IPS-NIHi11 (cell line): ENCODE measurements around the gene TNS1.
"Not testable (repeated sequence)": the region's sequence is repeated elsewhere in the genome, so short reads cannot be mapped to it uniquely, and the experiment has no call there.

Experiments used
- DNase-seq: peaks from one replicate; pipeline ENCODE4 v3.0.0; 2012; ENCODE audit warnings: mixed read lengths, low spot score

The TNS1 gene

DNA sequence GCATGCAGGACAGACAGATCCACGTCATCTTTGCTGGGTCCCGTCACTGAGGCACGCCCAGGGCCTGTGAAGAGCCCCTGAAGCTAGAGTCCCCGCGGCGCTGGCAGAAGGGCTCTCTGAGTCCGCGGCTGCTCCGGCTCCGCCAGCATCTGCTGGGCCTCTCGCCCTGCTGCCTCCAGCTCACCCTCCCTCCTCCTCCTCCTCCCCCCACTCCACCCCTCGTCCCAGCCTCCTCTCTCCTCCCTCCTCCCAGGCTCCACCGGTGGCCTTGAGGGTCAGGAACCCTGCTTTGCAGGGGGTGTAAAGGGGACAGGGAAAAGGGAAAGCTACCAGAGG lies at the start of gene TNS1:
Gene TNS1 (minus strand): TSS at position 151 of the 336 bp plus-strand sequence. CDS start 123 bp downstream, at position 28.
- no peak for DNase-seq

DNA sequence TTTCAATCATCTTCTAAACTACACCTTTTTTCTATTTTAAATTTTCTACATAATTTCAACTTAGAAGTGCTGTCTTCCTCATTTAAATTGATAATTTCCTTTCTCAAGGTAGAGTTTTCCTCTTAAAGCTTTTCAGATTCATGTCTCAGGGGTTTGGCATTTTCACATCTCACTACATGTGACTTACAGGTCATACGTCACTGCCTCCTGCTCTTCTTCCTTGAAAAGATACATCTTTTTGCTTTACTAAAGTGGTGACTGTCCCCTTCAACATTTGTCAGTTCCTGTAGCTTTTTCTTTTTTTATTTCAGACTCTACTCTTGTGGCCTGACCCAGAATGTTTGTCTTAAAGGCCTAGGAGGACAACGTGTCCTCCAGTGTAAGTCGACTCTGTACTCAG lies 49.1 kb upstream of the TNS1 start:
- DNase-seq, result no peak

DNA sequence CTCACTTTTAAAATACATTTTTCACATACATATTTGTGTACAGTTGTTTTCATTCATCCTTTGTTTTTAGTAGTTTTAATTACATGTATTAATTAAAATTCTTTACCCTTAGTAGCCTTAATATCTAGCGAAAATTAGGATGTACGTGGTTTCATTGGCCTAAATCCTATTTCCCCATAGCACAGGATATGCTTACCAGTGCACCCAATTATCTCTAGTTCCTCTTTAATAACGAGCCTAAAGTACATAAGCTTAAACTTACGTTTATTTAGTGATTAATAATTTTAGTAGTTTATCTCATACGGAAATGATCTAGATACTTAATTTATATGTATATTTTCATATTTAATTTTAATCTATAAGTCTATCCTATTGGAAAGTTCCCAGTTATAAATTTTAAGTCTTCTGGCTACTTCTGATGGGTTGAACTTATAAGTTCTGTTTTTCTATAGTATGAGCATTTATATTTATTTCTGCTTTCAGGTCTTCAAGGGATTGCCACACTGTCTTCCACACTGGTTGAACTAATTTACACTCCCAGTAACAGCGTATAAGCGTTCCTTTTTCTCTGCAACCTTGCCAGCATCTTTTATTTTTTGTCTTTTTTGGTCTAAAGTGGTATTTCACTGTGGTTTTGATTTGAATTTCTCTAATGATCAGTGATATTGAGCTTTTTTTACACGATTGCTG lies 44.9 kb upstream of the TNS1 start:
- DNase-seq, result no peak

DNA sequence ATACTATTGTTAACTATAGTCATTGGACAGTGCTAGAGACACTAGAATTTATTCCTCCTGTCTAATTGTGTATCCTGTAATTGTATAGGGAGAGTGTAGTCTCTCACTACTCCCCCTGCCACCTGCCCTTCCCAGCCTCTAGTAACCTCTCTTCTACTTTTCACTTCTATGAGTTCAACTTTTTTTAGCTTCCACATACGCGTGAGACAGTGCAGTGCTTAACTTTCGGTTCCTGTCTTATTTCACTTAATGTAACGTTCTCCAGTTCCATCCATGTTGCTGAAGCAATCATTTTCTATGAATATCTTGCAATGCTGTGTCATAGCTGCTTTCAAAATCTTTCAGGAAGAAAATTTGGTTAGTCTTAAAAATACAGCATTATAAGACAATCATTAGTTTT lies 43.4 kb upstream of the TNS1 start:
- no peak for DNase-seq

GRCh38 chr2:218044599-218044998 lies 41.8 kb upstream of the TNS1 start:
- not testable (repeated sequence) for DNase-seq

DNA sequence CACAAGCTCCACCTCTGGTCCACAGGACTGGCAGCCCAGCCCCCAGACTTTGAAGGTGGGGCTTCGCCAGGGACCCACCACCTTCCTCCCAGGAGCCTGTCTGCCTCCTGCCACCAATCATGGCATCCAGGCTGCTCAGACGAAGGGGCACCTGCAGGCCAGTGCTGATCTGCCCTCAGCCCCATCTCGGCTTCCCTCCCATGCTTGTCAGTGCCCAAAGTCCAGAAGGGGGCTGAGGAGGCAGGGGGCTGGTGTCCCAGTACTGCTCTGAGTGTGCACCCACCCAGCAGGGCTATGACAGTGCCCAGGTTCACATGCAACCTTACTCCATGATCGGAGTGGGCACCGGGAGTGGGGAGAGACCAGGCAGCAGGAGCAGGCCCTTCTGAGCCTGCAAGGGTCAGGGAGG lies 40.9 kb upstream of the TNS1 start:
- no peak for DNase-seq

DNA sequence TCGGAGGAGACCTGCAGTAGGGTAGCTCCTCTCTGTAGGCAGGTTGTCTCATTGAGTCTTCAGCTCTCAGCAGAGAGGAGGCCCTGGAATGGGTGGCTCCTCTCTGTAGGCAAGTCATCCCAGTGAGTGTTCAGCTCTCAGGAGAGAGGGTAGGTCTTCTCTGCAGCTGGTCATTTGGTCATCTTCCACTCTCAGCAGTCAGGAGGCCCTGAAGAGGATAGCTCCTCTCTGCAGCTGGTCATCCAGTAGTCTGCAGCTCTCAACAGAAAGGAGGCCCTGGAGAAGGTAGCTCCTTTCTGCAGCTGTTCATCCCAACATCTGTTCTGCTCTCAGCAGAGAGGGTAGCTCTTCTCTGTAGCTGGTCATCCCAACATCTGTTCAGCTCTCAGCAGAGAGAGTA lies 40.3 kb upstream of the TNS1 start:
- no peak for DNase-seq

DNA sequence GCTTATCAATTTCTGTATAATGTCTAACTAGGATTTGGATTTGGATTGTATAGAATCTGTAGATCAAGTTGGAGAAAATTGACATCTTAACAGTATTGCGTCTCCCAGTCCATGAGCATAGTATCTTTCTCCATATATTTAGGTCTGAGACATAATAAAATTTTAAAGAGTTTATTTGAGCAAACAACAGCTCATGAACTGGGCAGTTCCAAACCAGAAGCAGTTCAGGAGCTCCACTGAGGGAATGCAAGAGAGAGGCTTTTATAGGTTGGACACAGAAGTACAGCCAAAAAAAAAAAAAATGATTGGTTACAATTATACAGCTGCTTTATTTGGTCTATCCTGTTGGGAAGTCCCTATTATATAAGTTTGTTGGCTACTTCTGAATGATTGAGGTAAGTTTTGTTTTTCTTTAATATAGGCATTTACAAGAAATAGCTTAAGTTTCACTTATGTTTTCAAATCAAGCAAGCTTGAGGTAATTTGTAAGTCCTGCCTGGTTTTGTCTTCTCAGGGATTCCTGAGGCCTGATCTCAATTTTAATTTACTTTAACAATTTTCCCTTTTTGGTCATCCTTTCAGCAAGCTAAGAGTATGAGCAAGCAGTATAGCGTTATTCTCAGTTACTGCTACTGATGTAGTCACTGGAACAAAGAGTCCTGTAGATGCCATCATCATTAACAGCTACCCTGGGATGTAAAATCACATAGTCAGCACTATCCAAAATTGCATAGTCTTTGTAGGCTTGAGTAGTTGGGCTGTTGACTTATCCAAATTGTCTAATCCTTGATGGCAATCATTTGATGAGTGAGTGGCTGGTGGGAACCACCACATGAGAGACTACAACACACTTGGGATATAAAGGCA lies 38.7 kb upstream of the TNS1 start:
- no peak for DNase-seq

DNA sequence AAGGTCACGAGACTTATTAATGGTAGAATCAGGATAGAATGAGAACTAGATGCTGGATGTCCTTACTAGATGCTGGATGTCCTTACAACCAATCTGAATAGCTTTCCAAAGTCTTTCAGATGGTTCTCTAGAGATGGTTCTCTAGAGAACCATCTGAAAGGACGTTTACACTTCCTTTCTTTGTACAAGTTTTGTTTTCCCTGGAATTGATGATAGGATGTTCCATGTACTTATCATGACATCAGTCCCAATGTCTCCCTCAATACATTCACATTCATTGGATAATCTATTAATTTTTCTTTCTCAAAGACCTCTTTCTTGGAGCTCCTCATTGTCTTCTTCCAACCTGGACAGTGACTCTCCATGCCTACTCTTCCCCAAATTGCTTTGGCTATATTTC lies 38.1 kb upstream of the TNS1 start:
- DNase-seq, result no peak

- DNase-seq, result no peak
Measured at GRCh38 chr2:218039171-218039570, 36.4 kb upstream of the TNS1 start.

- DNase-seq, result no peak
Measured at GRCh38 chr2:218036371-218036770, 33.6 kb upstream of the TNS1 start.

DNA sequence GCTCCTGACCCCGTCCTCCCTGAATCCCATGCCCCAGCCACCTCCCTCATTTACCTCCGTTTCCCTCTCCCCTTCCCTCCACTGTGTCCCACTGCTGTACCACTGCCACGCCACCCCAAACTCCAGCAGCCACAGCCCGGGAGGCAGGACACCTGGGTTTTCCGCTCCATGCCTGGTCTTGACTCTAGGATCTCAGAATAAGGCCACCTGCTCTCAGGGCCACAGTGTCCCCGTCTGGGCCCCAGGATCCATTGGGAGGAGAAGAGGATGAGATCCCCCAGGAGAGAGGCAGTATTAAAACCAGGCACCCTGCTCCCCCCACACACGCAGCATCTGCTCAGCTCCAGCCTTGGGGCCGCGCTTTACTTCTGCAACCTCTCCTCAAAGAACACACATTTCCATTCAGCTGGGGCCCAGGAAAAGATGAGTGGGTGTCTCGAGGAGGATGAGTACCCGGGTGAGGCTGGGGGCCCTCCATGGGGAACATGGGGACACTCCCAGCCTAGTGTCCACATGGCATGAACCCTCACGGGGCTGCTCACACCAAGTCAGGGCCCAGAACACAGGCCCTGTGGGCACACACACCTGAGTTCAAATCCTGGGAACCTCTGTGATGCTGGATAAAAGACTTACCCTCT lies 32.8 kb upstream of the TNS1 start:
- DNase-seq, result no peak

DNA sequence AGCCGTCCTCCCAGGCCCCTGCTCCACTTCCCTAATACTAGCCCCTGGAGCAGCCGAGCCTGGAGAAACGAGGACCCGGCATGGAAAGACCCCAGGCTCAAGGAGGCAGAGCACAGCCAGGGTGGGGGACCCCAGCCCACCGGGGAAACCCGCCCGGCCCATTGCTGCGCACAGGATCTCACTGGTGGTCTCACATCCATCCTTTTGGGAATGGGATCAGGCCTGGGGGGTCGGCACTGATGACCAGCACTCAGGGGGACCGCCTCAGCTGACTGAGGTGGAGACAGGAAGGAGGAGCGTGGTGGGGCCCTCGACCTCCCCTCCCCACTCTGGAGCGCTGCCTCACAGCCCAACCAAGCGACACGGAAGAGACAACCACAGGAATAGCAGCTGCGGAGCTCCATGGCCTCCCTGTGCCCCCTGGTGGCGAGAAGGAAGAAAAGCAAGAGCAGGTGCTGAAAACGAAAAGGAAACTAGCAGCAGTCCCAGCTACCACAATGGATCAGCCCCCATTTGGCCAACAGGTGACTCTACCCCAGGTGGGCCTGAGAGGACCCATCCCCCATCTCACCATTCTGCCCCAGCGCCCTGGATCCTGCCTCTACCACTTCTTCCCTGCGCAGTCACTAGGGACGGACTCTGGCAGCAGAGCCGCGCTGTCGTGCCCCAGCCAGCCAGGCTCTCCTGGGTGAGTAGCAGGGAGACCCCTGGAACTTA lies 31.9 kb upstream of the TNS1 start:
- DNase-seq, result peak; percentile 63

DNA sequence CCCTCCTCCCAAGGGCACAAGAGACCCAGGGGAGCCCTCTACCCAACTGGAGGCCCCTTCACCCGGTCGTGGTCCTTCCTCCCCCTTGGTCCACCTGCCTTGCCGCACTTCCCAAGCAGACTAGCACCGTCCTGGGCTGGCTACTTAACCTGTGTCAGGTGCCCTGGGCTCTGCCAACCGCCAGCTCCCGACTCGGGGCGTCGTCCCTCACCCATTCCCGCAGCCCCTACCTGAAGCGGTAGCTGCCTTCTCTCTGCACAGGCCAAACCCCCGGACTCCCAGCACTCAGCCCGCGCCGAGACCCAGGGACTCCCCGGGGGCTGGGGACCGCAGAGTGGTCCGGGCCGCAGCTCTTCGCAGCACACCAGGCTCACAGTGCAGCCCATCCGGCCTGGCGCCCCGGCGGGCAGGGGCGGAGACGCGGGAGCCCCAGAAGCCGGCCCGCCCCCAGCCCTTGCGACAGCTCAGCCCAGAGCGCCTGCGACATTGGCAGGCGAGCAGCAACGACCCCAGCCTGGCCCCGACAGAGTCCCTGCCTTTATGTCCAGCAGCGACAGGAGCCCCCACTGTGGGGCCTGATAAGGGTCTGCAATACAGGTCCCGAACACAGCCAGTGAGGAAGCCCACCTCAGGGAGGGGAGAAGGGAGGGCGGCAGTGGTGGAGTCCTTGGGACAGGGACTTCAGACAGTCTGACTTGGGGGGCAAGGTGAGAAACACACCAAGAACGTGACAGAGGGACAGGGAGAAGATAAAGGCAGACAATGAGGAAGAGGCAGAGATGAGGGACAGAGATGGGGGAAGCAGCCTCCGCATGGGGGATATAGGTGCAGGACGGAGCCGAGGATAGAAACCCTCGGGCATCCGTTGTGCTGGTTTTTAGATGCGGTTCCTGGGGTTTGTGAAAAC lies 31.0 kb upstream of the TNS1 start:
- peak; percentile 49 for DNase-seq

DNA sequence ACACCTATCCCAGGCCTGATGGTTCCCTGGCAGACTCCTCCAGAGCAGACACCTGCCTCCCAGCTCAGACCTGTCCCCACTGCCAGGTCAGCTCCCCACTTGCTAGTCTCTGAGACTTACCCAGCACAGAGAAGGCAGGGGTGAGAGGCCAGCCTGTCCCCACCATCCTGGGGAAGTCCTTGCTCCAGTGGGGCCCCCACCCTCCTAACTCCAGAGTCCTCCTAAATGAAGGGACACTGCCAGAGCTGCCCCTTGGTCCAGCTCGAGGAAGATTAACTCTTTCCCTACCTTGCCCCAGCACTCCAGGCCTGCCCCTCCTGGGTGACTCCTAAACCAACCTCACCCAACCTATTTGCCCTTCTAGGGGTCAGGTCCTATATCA lies 30.4 kb upstream of the TNS1 start:
- peak; percentile 5 for DNase-seq

DNA sequence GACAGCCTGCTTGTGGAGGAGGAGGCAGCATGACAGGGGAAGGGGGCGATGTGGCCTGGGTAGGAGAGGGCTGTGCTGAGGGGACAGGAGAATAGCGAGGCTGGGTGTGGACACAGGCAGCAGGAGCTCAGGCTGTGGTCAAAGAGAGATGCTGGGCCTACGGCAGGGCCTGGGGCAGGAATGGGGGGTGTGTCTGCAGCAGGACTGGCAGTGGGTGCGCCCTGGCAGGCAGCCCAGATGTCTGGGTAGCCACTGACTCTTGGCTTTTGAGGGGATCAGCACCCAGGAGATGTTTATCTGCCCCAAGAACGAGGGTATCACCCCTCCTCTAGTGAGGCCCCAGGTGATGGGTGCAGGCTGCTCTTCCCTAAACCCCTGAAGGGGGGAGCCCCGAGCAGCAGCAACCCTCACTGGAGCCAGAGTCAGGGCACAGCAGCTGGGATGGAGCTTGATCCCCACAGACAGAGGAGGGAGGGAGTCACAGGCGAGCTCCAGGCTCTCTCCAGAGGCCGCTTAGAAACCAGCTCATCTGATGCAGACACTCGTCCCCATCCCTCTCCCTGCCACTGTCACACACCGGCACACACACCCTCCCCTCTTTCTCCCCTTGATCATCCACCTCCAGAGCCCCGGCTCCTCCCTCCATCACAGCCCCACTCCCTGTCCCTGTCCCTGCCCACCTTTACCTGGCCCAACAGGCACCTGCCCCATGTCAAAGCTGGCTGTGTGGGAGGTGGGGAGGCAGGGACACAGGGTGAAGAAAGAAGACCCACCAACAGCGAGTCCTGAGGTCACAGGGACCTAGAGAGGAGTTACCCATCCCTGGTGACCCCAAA lies 29.8 kb upstream of the TNS1 start:
- peak; percentile 17 for DNase-seq

DNA sequence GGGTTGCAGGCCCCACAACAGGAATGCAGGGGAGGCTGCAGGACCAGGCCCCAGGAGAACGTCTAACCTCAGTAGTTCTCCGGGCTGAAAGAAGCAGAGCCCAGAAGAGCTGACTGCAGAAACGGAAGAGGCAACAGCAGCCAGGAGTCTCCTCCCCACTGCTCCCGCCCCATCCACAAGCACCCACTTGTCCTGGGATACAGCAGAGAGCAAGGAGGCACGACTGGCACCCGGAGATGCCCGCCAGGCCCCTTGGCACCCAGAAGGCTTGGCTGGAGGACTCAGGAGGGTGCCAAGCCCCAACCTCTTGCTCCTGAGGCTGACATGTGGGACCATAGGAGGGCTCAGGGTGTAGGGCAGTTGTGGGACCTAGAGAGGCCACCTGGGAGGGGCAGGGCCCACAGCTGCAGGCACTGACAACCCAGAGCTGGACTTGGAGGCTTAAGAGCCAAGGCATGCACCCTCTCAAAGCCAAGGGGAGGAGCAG lies 29.0 kb upstream of the TNS1 start:
- peak; percentile 5 for DNase-seq

DNA sequence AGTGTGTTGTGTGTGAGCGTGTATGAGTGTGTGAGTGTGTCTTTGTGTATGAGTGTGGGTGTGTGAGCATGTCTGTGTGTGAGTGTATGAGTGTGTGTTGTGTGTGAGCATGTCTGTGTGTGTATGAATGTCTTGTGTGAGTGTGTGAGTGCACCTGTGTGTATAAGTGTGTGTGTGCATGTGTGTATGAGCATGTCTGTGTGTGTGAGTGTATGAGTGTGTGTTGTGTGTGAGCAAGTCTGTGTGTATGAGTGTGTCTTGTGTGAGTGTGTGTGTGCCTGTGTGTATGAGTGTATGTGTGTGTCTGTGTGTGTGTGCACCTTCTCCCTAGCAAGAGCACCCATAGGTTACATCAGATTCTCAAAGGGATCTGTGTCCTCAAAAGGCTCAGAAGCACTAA lies 28.5 kb upstream of the TNS1 start:
- DNase-seq, result no peak

DNA sequence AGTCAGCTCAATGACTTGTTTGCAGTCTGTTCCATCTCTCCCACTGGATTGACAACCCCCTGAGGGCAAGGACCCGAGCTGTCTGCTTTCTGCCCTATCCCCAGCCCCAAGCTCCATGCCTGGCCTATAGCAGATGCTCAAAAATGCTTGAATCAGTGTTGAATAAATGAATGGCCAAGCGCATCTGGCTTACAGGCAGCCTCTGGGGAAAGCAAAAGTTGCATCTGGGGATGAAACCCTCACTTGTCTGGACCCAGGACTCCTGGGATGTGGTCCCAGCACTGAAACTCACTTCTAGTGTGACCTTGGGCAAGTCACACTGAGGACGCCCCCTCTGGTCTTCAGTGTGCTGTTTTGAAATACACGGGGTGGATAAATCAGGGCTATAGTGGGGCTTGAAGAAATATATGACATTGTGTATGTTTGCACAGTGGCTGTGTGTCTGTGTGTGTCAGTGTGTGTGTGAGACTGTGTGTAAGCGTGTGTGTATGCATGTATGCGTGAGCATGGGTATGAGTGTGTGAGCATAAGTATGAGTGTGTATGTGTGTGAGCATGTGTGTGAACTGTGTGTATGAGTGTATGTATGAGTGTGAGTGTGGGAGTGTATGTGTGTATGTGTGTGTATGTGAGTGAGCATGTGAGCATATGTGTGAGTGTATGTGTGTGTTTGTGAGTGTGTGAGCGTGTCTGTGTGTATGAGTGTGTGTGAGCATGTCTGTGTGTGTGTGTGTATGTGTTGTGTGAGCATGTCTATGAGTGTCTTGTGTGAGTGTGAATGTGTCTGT lies 27.8 kb upstream of the TNS1 start:
- peak; percentile 7 for DNase-seq
